Left lobe of liver (tissue), 2 donors: Measurements from ENCODE around the gene VANGL2. TPM values are rescaled to one million over a fixed set of nuclear protein-coding genes. Genes with fewer than 3 reads are reported as not detected.
"Not testable (repeated sequence)": the region's sequence is repeated elsewhere in the genome, so short reads cannot be mapped to it uniquely, and the experiment has no call there.

Experiments
- ATAC-seq: fragments of 200-7000 bp; cut with Tn5 transposase; one replicate; pipeline ENCODE4 v1.9.1; 2020; ENCODE audit warnings: mild to moderate bottlenecking, moderate library complexity
- DNase-seq: peaks from one replicate; pipeline ENCODE4 v3.0.0-alpha.2; 2020; ENCODE audit warnings: low spot score
- total RNA-seq: library from RNA; stranded (reverse); gene quantifications from one replicate; pipeline ENCODE4 v1.2.1, GENCODE V29; 2021
- donor health status: DM: no; HTN: no; CAD: no; lungs with moderate emphysema.
- donor health status: DM: no; HTN: yes; CAD: no.

VANGL2 gene
- total RNA-seq, 1 donor from 2014 or later: 0.20 TPM

GRCh38 chr1:160369087-160369486 is 31.3 kb upstream of the VANGL2 start:
- no peak for DNase-seq
- ATAC-seq: no peak

GRCh38 chr1:160370561-160371345 is 29.6 kb upstream of the VANGL2 start:
- peak; percentile 31 for DNase-seq
- ATAC-seq: no peak

DNA sequence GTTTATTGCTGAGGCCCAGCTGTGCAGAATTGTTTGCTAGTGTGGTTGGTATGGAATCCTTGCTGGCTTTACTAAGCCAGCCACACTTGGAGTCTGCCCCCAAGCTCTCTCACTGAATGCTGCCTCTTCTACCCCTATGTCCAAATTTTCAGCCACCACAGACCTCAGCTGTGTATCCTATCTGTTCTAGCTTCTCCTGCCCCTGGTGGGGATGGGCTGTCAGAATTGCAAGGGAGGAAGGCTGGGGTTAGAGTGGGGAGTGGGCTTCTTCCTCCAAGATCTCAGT is 29.1 kb upstream of the VANGL2 start:
- ATAC-seq: no peak
- DNase-seq: no peak

DNA sequence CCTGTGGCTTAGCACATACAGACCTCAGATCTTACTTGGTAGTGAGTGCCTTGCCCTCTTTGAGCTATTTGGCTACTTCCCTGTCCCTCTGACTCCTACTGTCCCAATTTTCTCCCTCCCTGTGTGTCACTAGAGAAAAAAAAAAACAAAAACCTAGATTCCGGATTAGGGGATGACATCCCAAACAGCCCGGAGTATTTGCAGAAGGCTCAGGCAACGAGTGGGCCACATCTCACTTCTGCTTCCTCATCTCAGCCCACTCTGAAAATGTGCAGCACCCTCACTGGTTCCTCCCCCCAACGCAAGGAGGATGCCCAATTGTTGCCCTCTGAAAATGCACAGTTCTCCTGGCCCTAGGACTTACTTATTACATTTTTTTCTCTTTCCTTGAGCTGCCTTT is 28.6 kb upstream of the VANGL2 start:
- ATAC-seq: no peak
- no peak for DNase-seq

DNA sequence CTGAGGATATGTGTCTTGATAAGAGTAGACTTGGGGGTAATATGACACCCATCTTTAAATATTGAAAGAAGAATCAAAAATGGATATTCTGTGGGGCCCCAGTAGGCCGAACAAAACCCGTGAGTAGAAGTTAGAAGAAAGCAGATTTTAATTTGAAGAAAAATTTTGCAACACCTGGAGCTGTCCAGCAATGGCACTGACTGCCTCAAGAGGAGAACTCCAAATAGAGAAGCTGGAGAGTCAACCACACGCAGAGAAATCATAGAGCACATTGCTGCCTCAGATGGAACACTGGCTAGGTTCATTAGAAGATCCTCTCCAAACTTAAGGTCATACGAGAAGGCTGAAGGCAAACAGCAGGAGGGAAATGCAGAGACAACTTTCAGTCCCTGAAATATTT is 26.7 kb upstream of the VANGL2 start:
- no peak for ATAC-seq
- no peak for DNase-seq

GRCh38 chr1:160374306-160375110 is 25.9 kb upstream of the VANGL2 start:
- no peak for DNase-seq
- ATAC-seq: no peak

GRCh38 chr1:160375788-160376524 is 24.4 kb upstream of the VANGL2 start:
- no peak for DNase-seq
- peak; percentile 12 for ATAC-seq

- ATAC-seq (peak; percentile 92), DNase-seq (no peak)
Measured at GRCh38 chr1:160376525-160377131, 23.7 kb upstream of the VANGL2 start.

DNA sequence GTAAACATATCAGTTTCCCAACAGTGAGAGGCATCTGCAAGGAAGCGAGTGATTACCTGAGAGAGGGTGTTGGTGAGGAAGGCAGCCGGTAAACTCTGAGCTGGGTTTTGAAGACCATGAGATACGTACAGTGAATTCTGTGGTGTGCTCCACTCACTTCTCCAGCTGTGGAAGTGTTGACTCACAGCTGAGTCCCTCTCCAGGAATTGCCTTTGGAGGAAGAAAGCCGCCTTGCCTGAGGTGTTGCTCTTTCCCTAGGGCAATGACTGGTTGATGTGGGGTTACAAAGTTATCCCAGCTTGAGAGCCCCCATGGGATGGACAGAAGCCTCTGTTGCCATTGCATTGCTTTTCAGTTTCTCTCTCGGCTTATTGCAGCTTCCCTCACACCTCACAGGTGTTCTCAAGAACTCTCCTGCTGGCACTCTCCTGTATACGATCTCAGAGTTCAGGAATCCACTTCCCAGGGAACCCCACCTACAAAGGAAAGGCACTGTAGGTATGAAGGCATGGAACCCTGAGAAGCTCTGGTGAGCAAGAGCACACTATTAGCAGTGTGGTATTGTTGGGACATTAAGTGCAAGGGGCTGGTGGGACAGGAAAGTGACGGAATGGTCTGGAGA is 22.7 kb upstream of the VANGL2 start:
- ATAC-seq: no peak
- DNase-seq: no peak

- DNase-seq, ATAC-seq: not testable (repeated sequence)
Measured at GRCh38 chr1:160384812-160385211, 15.6 kb upstream of the VANGL2 start.

DNA sequence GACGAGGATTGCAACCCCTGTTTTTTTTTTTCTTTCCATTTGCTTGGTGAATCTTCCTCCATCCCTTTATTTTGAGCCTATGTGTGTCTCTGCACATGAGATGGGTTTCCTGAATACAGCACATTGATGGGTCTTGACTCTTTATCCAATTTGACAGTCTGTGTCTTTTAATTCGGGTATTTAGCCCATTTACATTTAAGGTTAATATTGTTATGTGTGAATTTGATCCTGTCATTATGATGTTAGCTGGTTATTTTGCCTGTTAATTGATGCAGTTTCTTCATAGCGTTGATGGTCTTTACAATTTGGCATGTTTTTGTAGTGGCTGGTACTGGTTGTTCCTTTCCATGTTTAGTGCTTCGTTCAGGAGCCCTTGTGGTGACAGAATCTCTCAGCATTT is 12.0 kb upstream of the VANGL2 start:
- not testable (repeated sequence) for ATAC-seq, DNase-seq

DNA sequence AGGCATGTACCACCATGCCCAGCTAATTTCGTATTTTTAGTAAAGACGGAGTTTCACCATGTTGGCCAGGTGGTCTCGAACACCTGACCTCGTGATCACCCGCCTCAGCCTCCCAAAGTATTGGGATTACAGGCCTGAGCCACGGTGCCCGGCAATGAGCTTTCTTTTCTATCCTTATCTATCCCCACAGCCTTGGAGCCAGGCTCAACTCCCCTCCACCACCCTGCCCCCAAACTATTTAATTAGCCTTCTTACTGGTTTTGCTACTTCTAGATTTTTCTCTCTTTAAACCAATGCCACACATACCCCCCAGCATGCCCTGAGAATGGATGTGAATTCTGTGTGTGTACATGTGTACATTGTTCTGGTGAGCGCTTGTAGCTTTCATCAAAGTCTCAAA is 5.7 kb upstream of the VANGL2 start:
- ATAC-seq (no peak), DNase-seq (no peak)

- DNase-seq (no peak), ATAC-seq (no peak)
Measured at GRCh38 chr1:160397651-160398050, 2.7 kb upstream of the VANGL2 start.

DNA sequence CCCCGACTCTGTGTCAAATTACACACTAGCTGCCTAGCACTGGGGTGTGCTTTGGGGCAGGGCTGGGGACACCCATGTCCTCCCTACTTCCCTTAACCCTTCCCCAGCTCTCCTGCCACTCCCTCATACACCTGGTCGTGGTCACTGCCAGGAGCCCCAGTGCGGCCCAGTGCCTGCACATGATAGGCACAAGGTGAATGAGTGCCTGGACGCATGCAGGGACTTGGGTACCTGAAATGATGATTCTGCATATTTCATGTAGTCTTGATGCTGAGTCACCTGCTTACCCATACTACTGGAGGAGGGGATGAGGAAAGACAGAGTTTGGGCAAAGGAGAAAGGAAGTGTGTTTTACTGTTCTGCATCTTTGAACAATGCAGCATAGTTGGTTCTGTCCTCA is 1.5 kb upstream of the VANGL2 start:
- DNase-seq (no peak), ATAC-seq (no peak)

DNA sequence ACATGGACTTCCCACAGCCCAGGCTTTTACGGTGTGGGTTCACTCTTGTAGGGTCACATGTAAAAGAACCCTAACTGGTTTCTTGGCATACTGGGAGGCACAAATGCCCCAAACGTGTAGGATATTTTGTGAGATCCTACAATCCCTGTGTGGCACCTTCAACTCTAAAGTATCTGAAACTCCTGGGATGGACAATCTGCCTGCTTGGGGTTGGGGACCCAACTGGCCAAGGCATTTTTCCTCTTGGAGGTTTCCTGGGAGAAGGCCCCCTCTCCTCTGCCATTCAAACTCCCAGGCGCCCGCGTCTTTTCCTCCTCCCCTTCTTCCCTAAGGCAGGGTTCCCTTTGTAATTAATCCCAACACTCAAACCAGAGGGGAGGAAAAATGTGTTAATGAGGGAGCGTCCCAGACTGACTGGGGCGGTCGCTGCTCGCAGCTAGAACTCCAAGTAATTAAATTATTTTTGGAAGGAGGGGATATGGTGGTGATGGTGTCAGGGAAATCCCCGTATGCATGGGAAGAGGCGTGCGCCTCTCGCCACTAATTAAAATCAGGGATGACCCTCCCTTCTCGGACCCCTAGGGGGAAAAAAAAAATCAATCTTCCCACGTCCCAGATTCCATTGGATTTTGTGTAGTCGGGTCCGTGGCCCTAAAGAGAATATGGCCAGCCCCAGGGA is 681 bp upstream of the VANGL2 start:
- ATAC-seq: no peak
- DNase-seq: no peak

- ATAC-seq (no peak), DNase-seq (no peak)
Measured at GRCh38 chr1:160400646-160401486, 502 bp downstream of the VANGL2 start.

DNA sequence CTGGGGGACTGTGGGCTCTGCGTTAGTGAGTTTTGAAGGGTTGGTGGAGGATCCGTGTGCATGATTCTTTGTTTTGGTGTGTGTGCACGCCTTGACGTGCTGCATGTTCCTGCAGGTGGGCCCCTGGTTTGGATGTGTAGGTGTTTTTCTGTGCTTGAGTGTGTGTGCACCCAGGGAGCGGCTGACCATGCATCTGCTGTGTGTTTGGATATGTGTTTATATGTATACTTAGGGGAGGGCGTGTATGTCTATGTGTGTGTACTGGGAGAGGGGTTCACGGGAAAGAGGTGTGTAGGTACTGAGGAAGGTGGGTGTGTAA is 1.1 kb downstream of the VANGL2 start:
- ATAC-seq: no peak
- no peak for DNase-seq

DNA sequence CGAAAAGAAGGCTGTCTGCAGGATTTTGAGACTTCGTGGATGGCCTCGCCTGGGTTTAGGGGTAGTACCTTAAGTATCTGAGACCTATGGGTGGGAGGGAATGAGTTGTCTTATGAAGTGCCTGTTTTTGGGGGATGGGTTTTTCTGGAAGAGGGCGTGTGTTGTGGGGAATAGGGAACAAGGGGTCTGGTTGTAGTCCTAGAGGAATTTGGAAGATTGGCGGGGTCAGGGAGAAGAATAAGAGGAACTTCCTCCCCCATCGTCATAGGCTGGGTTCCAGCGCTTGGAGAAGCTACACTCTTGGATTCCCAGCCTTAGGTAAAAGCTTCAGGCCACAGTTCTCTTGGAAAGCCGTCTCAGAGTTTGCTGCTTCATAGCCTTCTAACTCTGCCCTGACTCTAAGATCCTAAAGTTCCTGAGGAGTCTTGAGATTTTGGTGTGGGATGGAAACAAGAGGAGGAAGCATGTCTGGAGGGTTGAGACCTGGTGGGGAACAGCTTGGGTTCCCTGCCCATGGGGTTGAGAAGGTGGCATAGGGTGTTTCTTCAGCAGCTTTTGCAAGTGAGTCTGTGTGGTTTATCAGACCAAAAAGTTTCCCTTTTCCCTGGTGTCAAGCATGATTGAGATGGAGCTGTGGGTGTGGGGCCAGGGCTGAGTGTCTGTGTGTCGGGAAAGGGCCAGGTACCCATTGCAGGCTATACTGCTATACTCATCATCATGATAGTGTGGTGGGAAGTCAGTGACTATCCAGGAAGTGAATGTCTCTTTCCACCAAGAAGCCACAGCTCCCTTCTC is 1.8 kb downstream of the VANGL2 start:
- no peak for ATAC-seq

GRCh38 chr1:160403244-160403643 is 2.9 kb downstream of the VANGL2 start:
- DNase-seq: no peak
- ATAC-seq: no peak

More for the DNA sequence above, 1.8 kb downstream of the VANGL2 start:
- DNase-seq: no peak
